HG03175 (cell line): ENCODE data around the gene CDKAL1.
"Not testable (repeated sequence)": the region's sequence is repeated elsewhere in the genome, so short reads cannot be mapped to it uniquely, and the experiment has no call there.

ENCODE experiments used
- ATAC-seq: cut with Tn5 transposase; IDR thresholded peaks from one replicate; pipeline ENCODE4 v1.9.1; 2021; ENCODE audit warnings: mild to moderate bottlenecking, moderate library complexity; ENCODE audit not compliant: unreplicated experiment

The CDKAL1 gene

GRCh38 chr6:20632696-20633095 lies 98.4 kb downstream of the CDKAL1 start:
- no peak for ATAC-seq

GRCh38 chr6:20633566-20634340 lies 99.5 kb downstream of the CDKAL1 start:
- no peak for ATAC-seq

GRCh38 chr6:20639161-20639560 lies 104.9 kb downstream of the CDKAL1 start:
- ATAC-seq, result no peak

- no peak for ATAC-seq
These were observed 105.9 kb downstream of the CDKAL1 start for GRCh38 chr6:20640181-20640580.

DNA sequence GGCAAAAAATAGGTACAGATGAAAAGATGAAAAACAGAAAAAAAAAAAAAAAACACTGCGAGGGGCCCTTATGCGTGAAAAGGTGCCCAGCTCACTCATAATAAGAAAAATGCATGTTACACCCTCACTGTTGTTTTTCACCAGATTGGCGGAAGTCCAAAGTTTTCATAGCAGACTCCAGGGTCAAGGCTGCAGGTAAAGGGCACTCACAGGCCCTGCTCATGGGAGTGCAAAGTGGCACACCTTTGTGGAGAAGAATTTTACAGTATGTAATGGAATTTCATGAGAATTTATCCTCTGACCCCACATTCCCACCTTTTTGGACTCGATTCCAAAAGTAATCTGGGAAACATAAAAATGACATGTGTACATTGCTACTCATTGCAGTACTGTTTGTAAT lies 108.2 kb downstream of the CDKAL1 start:
- no peak for ATAC-seq

DNA sequence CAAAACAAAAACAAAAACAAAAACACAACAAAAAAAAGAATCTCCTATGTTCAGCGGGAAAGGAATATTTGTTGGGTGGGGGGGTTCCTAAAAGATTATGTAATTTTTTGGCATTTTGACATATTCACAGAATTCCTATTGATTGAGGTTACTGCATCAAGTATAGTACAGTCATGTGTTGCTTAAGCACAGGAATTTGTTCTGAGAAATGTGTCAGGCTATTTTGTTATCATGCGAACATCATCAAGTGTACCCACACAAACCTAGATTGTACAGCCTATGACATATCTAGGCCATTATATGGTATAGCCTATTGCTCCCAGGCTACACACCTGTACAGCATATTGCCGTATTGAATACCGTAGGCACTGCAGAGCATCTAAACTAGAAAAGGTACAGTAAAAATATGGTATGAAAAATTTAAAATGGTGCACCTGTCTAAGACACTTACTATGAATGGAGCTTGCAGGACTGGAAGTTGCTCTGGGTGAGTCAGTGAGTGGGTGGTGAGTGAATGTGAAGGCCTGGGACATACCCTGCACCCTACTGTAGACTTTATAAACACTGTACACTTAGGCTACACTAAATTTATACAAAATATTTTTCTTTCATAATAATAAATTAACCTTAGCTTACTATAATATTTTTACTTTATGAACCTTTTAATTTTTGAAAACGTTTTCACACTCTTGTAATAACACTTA lies 110.6 kb downstream of the CDKAL1 start:
- no peak for ATAC-seq

- ATAC-seq, result not testable (repeated sequence)
These were observed 111.3 kb downstream of the CDKAL1 start for GRCh38 chr6:20645572-20645971.

DNA sequence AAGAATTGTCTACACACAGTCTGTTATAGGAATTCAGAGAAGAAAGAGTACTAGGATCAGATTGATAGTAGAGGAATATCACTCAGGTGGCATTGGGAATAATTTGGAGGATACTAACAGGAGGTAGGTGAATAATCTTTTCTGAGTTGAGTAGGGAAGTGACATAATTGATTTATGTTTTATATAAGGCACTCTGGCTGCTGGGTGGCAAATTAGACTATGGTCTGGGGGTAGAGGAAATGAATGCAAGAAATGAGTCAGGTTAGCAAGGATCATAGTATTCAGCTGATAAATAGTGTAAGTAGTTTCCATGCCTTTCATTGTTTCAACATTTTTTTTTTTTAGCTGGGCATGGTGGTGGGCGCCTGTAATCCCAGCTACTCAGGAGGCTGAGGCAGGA lies 113.3 kb downstream of the CDKAL1 start:
- ATAC-seq, result no peak

DNA sequence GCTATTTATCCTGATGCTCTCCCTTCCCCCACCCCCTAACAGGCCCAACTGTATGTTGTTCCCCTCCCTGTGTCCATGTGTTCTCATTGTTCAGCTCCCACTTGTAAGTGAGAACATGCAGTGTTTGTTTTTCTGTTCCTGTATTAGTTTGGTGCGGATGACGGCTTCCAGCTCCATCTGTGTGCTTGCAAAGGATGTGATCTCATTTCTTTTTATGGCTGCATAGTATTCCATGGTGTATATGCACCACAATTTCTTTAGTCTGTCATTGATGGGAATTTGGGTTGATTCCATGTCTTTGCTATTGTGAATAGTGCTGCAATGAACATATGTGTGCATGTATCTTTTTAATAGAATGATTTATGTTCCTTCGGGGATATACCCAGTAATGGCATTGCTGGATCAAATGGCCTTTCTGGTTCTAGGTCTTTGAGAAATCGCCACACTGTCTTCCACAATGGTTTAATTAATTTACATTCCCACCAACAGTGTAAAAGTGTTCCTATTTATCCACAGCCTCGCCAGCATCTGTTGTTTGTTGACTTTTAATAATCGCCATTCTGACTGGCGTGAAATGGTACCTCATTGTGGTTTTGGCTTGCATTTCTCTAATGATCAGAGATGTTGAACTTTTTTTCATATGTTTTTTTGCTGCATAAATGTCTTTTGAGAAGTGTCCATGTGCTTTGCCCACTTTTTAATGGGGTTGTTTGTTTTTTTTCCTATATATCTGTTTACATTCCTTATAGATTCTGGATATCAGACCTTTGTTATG lies 115.6 kb downstream of the CDKAL1 start:
- ATAC-seq, result not testable (repeated sequence)

- no peak for ATAC-seq
These were observed 118.2 kb downstream of the CDKAL1 start for GRCh38 chr6:20652299-20653084.

DNA sequence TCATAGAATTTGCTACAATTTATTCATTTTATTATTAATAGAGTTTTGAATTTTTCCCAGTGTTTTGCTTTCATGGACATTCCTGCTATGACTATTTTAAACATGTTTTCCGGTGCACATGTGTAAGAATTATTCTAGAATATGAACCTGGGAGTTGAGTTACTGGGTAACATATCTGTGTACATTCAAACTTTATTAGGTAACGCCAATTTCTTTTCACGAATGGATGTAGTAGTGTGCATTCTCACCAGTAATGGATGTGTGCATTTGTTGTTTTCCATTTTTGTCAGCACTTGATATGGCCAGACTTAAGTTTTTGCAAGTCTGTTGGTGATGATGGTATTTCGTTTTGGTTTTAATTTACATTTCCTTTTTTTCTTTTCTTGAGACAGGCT lies 118.8 kb downstream of the CDKAL1 start:
- no peak for ATAC-seq

- ATAC-seq, result no peak
These were observed 121.1 kb downstream of the CDKAL1 start for GRCh38 chr6:20655317-20655716.

DNA sequence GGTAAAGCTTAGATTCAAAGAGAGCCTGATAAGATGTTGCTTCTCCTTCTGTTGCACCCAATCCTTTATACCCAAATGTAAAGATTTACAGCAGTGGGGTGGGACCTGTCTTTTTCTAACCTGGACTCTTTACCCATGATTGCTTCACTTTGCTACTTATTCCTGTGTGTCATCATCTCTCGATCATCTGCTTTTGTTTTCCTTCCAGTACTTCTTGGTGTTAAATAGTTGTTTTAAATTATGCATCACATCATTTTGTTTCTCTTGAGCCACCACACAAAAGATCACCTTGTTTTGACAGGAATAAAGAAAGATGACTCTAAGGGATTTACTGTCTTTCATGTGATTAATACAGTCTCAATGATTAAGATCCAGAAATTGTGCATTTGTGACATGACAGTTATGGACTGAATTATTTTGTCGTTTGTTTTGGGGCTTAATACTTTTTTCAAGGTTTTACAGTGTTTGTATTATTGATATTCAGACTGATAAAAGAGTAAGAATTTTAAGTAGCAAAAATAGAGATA lies 123.1 kb downstream of the CDKAL1 start:
- no peak for ATAC-seq

DNA sequence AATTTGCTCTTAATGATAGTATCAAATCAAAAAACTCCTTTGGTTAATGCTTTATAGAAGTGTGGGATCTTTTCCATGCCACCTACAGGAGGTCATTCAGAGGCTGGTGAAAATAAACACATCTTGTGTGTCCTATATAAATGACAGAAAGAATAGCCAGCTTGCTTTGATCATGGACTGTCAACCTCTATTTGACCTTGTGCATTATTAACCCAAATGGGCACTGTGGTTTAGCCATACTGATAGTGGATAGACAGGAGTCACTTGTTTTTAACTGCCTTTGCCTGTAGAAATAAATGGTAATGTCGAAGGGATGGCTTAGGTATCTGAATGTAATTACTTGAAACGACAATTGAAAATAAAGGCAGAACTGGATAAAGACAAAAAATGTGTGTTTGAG lies 123.8 kb downstream of the CDKAL1 start:
- no peak for ATAC-seq

DNA sequence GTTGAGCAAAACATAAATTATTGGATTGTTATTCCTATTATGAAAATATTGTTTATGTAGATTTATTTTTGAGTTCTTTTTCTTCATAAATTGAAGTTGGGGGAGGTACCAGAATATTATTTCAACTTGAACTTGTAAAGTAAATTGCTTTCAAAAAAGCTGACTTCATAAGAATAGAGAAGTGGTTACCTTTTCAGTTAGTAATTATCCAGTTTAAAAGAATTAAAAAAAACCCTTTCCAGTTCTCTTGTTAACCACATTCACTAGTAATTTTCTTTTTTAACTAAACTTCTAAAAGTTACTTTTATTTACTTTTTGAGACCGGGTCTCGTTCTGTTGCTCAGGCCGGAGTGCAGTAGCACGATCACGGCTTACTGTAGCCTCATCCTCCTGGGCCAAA lies 124.3 kb downstream of the CDKAL1 start:
- no peak for ATAC-seq

- no peak for ATAC-seq
These were observed 126.3 kb downstream of the CDKAL1 start for GRCh38 chr6:20660534-20660933.

GRCh38 chr6:20661721-20662120 lies 127.5 kb downstream of the CDKAL1 start:
- no peak for ATAC-seq

- no peak for ATAC-seq
These were observed 130.0 kb downstream of the CDKAL1 start for GRCh38 chr6:20664250-20664649.

GRCh38 chr6:20665290-20665689 lies 131.0 kb downstream of the CDKAL1 start:
- ATAC-seq, result no peak

DNA sequence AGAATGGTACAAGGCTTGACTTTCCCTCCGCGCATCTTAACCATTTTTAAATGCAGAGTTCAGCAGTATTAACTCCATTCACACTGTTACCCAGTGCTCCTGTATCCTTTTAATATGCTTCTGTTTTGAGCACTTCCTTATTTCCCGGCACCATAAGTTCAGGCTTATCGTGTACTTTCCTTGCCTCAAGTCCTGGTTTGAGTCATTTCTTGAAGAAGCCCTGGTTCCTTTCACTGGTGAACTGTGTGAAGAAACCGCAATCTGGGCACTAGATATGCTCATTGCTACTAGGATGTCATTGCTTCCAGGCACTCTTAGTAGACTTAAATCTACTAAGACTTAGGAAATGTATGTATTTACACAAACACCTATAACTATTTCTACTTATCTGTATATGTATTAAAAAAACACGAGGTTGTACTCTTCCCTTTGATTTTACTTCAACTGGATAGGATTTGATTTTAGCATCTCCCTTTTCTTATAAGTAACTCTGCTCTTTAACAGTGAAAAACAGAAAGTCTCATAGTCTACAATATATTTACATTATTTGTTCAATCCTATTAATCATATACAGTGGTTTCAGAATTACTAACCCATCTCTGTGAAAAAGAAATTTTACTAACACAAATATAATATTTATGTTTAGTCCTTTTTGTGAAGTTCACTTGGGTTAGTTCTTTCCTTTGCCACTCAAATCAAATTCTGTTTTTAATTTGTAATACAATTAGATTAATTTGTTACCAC lies 135.5 kb downstream of the CDKAL1 start:
- ATAC-seq, result peak; percentile 93
